Gastroesophageal sphincter (tissue), 4 donors: Measurements from ENCODE around the gene DDAH2. TPM values are rescaled to one million over a fixed set of nuclear protein-coding genes. Genes with fewer than 3 reads are reported as not detected.

Experiments
- ATAC-seq: fragments of 150-250 bp; one replicate; pipeline ENCODE4 v1.9.1; 2016; ENCODE audit warnings: mild to moderate bottlenecking, moderate library complexity
- H3K27ac ChIP-seq, 4 donors: fragments of 200-600 bp; sonication (generic) in 3 of 4; 1 replicate in 3 of 4; 2 replicates in 1 of 4; pipeline ENCODE4 v1.5.1; 2016 to 2019
- H3K27me3 ChIP-seq: fragments of 200-600 bp; sonication (generic); one replicate; pipeline ENCODE4 v1.5.1; 2019
- H3K36me3 ChIP-seq, 2 donors: fragments of 200-600 bp; sonication (generic); one replicate each; pipeline ENCODE4 v1.5.1; 2019; ENCODE audit warnings: control low read depth in 1 of 2
- H3K4me1 ChIP-seq, 3 donors: fragments of 200-600 bp; sonication (generic); 1 replicate in 2 of 3; 2 replicates in 1 of 3; pipeline ENCODE4 v1.5.1; 2016 to 2019; ENCODE audit warnings: control low read depth in 2 of 3
- H3K4me3 ChIP-seq, 2 donors: fragments of 200-600 bp; sonication (generic); one replicate each; pipeline ENCODE4 v1.5.1; 2019; ENCODE audit warnings: mild to moderate bottlenecking in 1 of 2, moderate library complexity in 1 of 2
- H3K9me3 ChIP-seq, 3 donors: fragments of 200-600 bp; sonication (generic); one replicate each; pipeline ENCODE4 v1.5.1; 2017 to 2019; ENCODE audit warnings: control low read depth in 2 of 3
- EP300 ChIP-seq: sonication (generic); formaldehyde crosslinking; IDR thresholded peaks from one replicate; pipeline ENCODE4 v1.6.1; 2017; ENCODE audit warnings: antibody characterized with exemption, mild to moderate bottlenecking
- POLR2A ChIP-seq, 2 donors: fragments of 450-650 bp; IDR thresholded peaks; one replicate each; pipeline ENCODE4 v1.6.1; 2017; ENCODE audit warnings: antibody characterized with exemption in 2 of 2, mild to moderate bottlenecking in 2 of 2, moderate library complexity in 1 of 2
- POLR2AphosphoS5 ChIP-seq: sonication (generic); formaldehyde crosslinking; IDR thresholded peaks from one replicate; pipeline ENCODE4 v1.6.1; 2017; ENCODE audit warnings: antibody characterized with exemption
- WGBS, 2 donors: methylation state at CpG; one replicate each; pipeline ENCODE4 v1.1.5; 2018; ENCODE audit warnings: low coverage in 1 of 2; 5-methylcytosine and 5-hydroxymethylcytosine counted together
- total RNA-seq, 4 donors: library from RNA; depleted of rRNA; stranded (reverse); fragments of >200 nt; gene quantifications; one replicate each; pipeline ENCODE4 v1.1.0, GENCODE V29; 2016
- TF ChIP-seq, protein P1 (sequence below), 4 experiments: fragments of 200-600 bp in 2 of 4; fragments of 450-650 bp in 2 of 4; sonication (generic) in 1 of 4; IDR thresholded peaks; one replicate each; pipeline ENCODE4 v1.5.1; 2017 to 2019; ENCODE audit warnings: antibody characterized with exemption in 4 of 4, mild to moderate bottlenecking in 2 of 4, moderate library complexity in 2 of 4

The DDAH2 gene
- total RNA-seq, 4 donors from 2014 or later, result 75.6 to 127 (median 99.0) TPM

DNA sequence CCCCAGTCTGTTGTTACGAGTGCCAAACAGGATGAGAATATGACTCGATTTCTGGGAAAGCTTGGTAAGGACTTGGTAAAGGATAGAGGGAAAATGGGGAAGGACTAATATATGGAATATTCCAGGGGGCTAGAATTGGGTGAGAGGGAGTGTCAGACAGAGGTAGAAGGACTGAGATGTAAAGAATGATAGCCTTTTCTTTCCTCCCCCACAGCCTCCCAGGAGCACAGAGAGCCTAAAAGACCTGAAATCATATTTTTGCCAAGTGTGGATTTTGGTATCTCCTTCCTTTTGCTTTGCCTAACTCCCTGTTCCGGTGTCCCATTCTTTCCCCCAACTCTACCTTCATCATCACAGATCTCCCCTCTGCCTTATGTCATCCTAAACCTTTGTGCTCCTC lies 13.8 kb upstream of the DDAH2 start:
- Histone ChIP-seq H3K27me3 (no peaks in the 10 kb centered on the region), H3K4me1 (peaks cover 3 to 34% (median 8%) of the 10 kb centered on the region in 3 donors), H3K36me3 (no peaks in the 10 kb centered on the region), H3K27ac (no peak overlapping the region), H3K9me3 (no peaks in the 10 kb centered on the region), H3K4me3 (no peak overlapping the region)
- TF ChIP-seq, protein P1, sequence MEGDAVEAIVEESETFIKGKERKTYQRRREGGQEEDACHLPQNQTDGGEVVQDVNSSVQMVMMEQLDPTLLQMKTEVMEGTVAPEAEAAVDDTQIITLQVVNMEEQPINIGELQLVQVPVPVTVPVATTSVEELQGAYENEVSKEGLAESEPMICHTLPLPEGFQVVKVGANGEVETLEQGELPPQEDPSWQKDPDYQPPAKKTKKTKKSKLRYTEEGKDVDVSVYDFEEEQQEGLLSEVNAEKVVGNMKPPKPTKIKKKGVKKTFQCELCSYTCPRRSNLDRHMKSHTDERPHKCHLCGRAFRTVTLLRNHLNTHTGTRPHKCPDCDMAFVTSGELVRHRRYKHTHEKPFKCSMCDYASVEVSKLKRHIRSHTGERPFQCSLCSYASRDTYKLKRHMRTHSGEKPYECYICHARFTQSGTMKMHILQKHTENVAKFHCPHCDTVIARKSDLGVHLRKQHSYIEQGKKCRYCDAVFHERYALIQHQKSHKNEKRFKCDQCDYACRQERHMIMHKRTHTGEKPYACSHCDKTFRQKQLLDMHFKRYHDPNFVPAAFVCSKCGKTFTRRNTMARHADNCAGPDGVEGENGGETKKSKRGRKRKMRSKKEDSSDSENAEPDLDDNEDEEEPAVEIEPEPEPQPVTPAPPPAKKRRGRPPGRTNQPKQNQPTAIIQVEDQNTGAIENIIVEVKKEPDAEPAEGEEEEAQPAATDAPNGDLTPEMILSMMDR (IDR thresholded peaks at IDR 0.05), result no peak
- TF ChIP-seq POLR2A (IDR thresholded peaks at IDR 0.05) (no peak), POLR2AphosphoS5 (no peak), EP300 (no peak)
- ATAC-seq, result no peak
- 72 to 82% methylated on average over 3 of the region's 3 CpGs for WGBS, 2 donors

DNA sequence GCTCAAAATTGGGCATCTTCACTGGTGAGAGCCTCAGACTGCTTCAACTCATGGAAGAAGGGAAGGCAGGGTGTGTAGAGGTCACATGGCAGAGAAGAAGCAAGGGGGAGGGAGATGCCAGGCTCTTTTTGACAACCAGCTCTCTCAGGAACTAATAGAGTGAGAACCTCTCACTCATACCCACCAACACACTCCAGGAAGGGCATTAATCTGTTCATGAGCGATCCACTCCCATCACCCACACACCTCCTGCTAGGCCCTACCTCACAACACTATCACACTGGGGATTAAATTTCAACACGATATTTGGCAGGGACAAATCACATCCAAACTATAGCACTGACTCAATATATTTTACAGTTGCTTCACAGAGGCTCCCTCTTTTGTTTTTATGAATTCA lies 12.7 kb upstream of the DDAH2 start:
- Histone ChIP-seq H3K27me3 (no peaks in the 10 kb centered on the region), H3K9me3 (no peaks in the 10 kb centered on the region), H3K27ac (no peak overlapping the region), H3K4me3 (no peak overlapping the region), H3K4me1 (peaks cover 3 to 35% (median 11%) of the 10 kb centered on the region in 3 donors), H3K36me3 (no peaks in the 10 kb centered on the region)
- TF ChIP-seq POLR2A (IDR thresholded peaks at IDR 0.05), result no peak
- TF ChIP-seq EP300, result no peak
- TF ChIP-seq, protein P1 (IDR thresholded peaks at IDR 0.05), result no peak
- TF ChIP-seq POLR2AphosphoS5, result no peak
- 80 to 88% methylated on average over 2 of the region's 2 CpGs for WGBS, 2 donors
- ATAC-seq, result no peak

DNA sequence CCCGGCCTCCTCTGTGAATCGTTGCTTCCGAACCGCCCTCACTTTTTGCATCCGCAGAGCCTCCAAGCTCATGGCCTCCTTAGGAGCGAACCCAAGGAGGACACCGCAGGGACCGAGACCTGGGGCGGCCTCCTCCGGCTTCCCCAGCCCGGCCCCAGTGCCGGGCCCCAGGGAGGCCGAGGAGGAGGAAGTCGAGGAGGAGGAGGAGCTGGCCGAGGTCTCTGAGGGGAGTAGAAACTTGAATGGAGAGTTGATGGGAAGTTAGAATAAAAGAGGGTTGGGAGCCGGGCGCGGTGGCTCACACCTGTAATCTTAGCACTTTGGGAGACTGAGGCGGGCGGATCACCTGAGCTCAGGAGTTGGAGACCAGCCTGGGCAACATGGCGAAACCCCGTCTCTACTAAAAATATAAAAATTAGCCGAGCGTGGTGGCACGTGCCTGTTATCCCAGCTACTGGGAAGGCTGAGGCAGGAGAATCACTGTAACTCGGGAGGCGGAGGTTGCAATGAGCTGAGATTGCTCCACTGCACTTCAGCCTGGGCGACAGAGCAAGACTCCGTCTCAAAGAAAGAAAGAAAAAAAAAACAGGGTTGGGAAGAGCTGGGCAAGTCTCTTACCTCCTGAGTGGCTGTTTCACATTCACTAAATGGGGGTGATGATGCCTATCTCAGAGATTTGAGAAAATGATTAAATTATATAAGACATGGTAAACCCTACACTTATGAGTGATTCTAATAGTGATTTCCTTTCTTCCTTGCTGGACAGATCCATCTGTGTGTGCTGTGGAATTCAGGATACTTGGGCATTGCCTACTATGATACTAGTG lies 11.5 kb upstream of the DDAH2 start:
- no peak for ATAC-seq
- H3K4me3 ChIP-seq, result peak overlapping the region; percentile 65 to 68
- H3K9me3 ChIP-seq, result no peaks in the 10 kb centered on the region
- TF ChIP-seq, protein P1 (IDR thresholded peaks at IDR 0.05), result no peak
- TF ChIP-seq POLR2AphosphoS5 (no peak), POLR2A (IDR thresholded peaks at IDR 0.05) (no peak), EP300 (no peak)
- peak overlapping the region in 3 of 4 donors; percentile 62 to 90 (median 71) for H3K27ac ChIP-seq
- H3K27me3 ChIP-seq, result no peaks in the 10 kb centered on the region
- no peaks in the 10 kb centered on the region for H3K36me3 ChIP-seq
- peaks cover 3 to 37% (median 13%) of the 10 kb centered on the region in 3 donors for H3K4me1 ChIP-seq
- WGBS, 2 donors, result 30 to 47% methylated on average over 2 to 11 of the region's 29 CpGs

DNA sequence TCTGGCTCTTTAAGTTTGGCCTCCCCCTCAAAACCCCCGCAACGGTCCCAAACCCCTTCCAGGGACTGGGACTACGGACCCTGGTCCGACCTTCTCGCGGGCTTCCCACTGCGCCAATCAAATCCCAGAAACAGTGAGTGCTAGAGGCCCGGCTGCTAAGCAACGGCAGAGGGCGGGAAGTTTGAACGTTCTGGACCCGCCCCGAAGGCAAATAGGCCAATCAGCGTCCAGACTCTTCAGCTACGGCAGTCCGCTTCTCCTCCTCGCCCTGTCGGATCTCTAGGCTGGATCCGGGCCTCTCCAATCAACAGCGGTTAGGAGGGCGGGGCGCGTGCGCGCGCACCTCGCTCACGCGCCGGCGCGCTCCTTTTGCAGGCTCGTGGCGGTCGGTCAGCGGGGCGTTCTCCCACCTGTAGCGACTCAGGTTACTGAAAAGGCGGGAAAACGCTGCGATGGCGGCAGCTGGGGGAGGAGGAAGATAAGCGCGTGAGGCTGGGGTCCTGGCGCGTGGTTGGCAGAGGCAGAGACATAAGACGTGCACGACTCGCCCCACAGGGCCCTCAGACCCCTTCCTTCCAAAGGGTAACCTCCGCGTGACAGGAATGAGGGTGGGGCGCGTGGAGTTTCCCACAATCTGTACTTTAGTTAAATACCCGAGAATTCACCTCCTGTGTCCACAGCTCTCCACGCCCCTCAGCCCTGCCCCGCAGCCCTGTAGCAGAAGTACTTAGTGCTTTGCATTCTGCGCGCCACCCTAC lies 10.7 kb upstream of the DDAH2 start, which contains the start of gene MSH5:
TSS of gene MSH5 (plus strand) at position 367 of the 758 bp plus-strand sequence. CDS start 462 bp downstream, outside the sequence.
- H3K36me3 ChIP-seq, result no peaks in the 10 kb centered on the region
- 0% methylated on average over 3 to 15 of the region's 58 CpGs for WGBS, 2 donors
- H3K27ac ChIP-seq, result peak within 1 kb of the TSS in 3 of 4 donors; percentile 62 to 90 (median 71)
- peak; percentile 98 for ATAC-seq
- H3K27me3 ChIP-seq, result no peaks in the 10 kb centered on the region
- H3K4me1 ChIP-seq, result peaks cover 3 to 43% (median 13%) of the 10 kb centered on the region in 3 donors
- H3K4me3 ChIP-seq, result peak within 1 kb of the TSS; percentile 65 to 68
- TF ChIP-seq POLR2AphosphoS5, result peak; percentile 25
- TF ChIP-seq, protein P1 (IDR thresholded peaks at IDR 0.05), result no peak
- peak; percentile 30 to 54 for TF ChIP-seq POLR2A (IDR thresholded peaks at IDR 0.05)
- TF ChIP-seq EP300, result no peak
- no peaks in the 10 kb centered on the region for H3K9me3 ChIP-seq
